HCT116 (cell line): ENCODE results near the gene BBX. TPM values are rescaled to one million over a fixed set of nuclear protein-coding genes. Genes with fewer than 3 reads are reported as not detected.

ENCODE experiments used
- ATAC-seq: fragments of 200-7000 bp; cut with Tn5 transposase; 2 replicates; pipeline ENCODE4 v1.9.1; 2020; ENCODE audit warnings: mild to moderate bottlenecking, moderate library complexity
- BruUV-seq: library from RNA; stranded (reverse); fragments of 400-500 nt; replicated peaks from 2 replicates; lab custom pipeline; 2021; lab: Mats Ljungman, UMichigan
- CTCF ChIA-PET: fragments of 300-600 bp; sonication (Branson Sonifier 250); formaldehyde crosslinking; loops from one replicate; lab custom pipeline; 2021; ENCODE audit warnings: antibody characterized with exemption; lab: Charles Lee
- POLR2A ChIA-PET: fragments of 300-600, 350-600 bp; sonication (Branson Sonifier 250); formaldehyde crosslinking; loops from one replicate; lab custom pipeline; 2021; ENCODE audit warnings: antibody characterized with exemption; lab: Charles Lee
- RAD21 ChIA-PET, 2 experiments: fragments of 300-600 bp; sonication (Branson Sonifier 250); formaldehyde crosslinking; loops; one replicate each; lab custom pipeline; 2023; ENCODE audit warnings: low total read pairs in 2 of 2; ENCODE audit not compliant: uncharacterized antibody in 2 of 2, unreplicated experiment in 2 of 2, low non-redundant PET in 1 of 2; lab: Charles Lee
- DNase-seq: peaks from one replicate; pipeline ENCODE4 v3.0.0-alpha.2; 2010; ENCODE audit warnings: low read depth, low spot score
- H2AFZ ChIP-seq: fragments of 200-600 bp; shearing (Covaris generic), sonication (generic); 2 replicates; pipeline ENCODE4 v1.6.1; 2017; ENCODE audit warnings: low read depth, mixed run types, mixed read lengths, antibody characterized with exemption, low read length; ENCODE audit not compliant: poor library complexity, severe bottlenecking
- H3K27ac ChIP-seq: 2 replicates; pipeline ENCODE4 v1.5.1; 2012; ENCODE audit warnings: low read depth, low read length
- H3K27me3 ChIP-seq: fragments of 200-600 bp; sonication (generic); 2 replicates; pipeline ENCODE4 v1.6.1; 2016; ENCODE audit warnings: mixed run types, low read length, mixed read lengths; ENCODE audit not compliant: insufficient read depth
- H3K36me3 ChIP-seq, 2 experiments: fragments of 200-500 bp in 1 of 2; fragments of 200-600 bp in 1 of 2; sonication (Bioruptor generic) in 1 of 2; sonication (generic) in 1 of 2; 2 replicates each; pipeline versions ENCODE4 v1.5.1 to v1.6.1; 2014 to 2016; ENCODE audit warnings: low read length in 2 of 2, inconsistent platforms in 1 of 2, mixed read lengths in 1 of 2, mixed run types in 1 of 2; ENCODE audit not compliant: insufficient read depth in 2 of 2, control insufficient read depth in 1 of 2
- H3K4me1 ChIP-seq, 2 experiments: fragments of 200-600 bp in 1 of 2; sonication (generic) in 1 of 2; 2 replicates each; pipeline versions ENCODE4 v1.5.1 to v1.6.1; 2012 to 2017; ENCODE audit warnings: low read length in 2 of 2, inconsistent platforms in 1 of 2, mild to moderate bottlenecking in 1 of 2, mixed read lengths in 1 of 2, mixed run types in 1 of 2, moderate library complexity in 1 of 2; ENCODE audit not compliant: insufficient read depth in 2 of 2, control insufficient read depth in 1 of 2
- H3K4me2 ChIP-seq: fragments of 200-600 bp; sonication (generic); 2 replicates; pipeline ENCODE4 v1.6.1; 2017; ENCODE audit warnings: mixed run types, low read length, mixed read lengths
- H3K4me3 ChIP-seq, 2 experiments: fragments of 200-600 bp in 1 of 2; sonication (generic) in 1 of 2; replicated peaks in 1 of 2; 2 replicates each; pipeline ENCODE4 v1.5.1; 2011 to 2016; ENCODE audit warnings: low read length in 2 of 2, control low read depth in 1 of 2, low read depth in 1 of 2, mild to moderate bottlenecking in 1 of 2, mixed read lengths in 1 of 2, mixed run types in 1 of 2
- H3K79me2 ChIP-seq: fragments of 200-600 bp; sonication (generic); 2 replicates; pipeline ENCODE4 v1.6.1; 2017; ENCODE audit warnings: mild to moderate bottlenecking, mixed run types, low read length, moderate library complexity, mixed read lengths; ENCODE audit not compliant: insufficient read depth
- H3K9ac ChIP-seq: fragments of 200-600 bp; sonication (generic); 2 replicates; pipeline ENCODE4 v1.6.1; 2016; ENCODE audit warnings: low read length, mixed read lengths
- H3K9me2 ChIP-seq: fragments of 200-600 bp; sonication (generic), shearing (Covaris generic); 2 replicates; pipeline ENCODE4 v1.6.1; 2017; ENCODE audit warnings: mixed run types, mild to moderate bottlenecking, moderate library complexity; ENCODE audit not compliant: insufficient read depth
- H3K9me3 ChIP-seq, 2 experiments: fragments of 200-500 bp in 1 of 2; fragments of 200-600 bp in 1 of 2; sonication (Bioruptor generic) in 1 of 2; sonication (generic) in 1 of 2; 2 replicates each; pipeline ENCODE4 v1.6.1; 2014 to 2017; ENCODE audit warnings: low read length in 2 of 2, mixed read lengths in 2 of 2, inconsistent platforms in 1 of 2, low read depth in 1 of 2, mild to moderate bottlenecking in 1 of 2, mixed run types in 1 of 2, moderate library complexity in 1 of 2; ENCODE audit not compliant: control insufficient read depth in 1 of 2, insufficient read depth in 1 of 2
- H4K20me1 ChIP-seq: fragments of 200-600 bp; sonication (generic), shearing (Covaris generic); 2 replicates; pipeline ENCODE4 v1.6.1; 2017; ENCODE audit warnings: mixed run types, mild to moderate bottlenecking, moderate library complexity; ENCODE audit not compliant: insufficient read depth
- CBX3 ChIP-seq: IDR thresholded peaks from 2 replicates; pipeline ENCODE4 v1.6.1; 2012; ENCODE audit warnings: low read depth
- CEBPB ChIP-seq: IDR thresholded peaks from 2 replicates; pipeline ENCODE4 v1.6.1; 2012; ENCODE audit warnings: low read depth
- EZH2phosphoT487 ChIP-seq: fragments of 200-600 bp; IDR thresholded peaks from 2 replicates; pipeline ENCODE4 v1.6.1; 2018; ENCODE audit warnings: antibody characterized with exemption, borderline replicate concordance
- MAX ChIP-seq: IDR thresholded peaks from 2 replicates; pipeline ENCODE4 v1.6.1; 2012
- POLR2AphosphoS5 ChIP-seq: IDR thresholded peaks from 2 replicates; pipeline ENCODE4 v1.6.1; 2011; ENCODE audit warnings: mild to moderate bottlenecking, low read depth, low read length, moderate library complexity
- REST ChIP-seq: IDR thresholded peaks from 2 replicates; pipeline ENCODE4 v1.6.1; 2012; ENCODE audit warnings: low read depth
- SRF ChIP-seq: IDR thresholded peaks from 2 replicates; pipeline ENCODE4 v1.6.1; 2012; ENCODE audit warnings: low read depth
- ZFX ChIP-seq: fragments of 450-650 bp; IDR thresholded peaks from 2 replicates; pipeline ENCODE4 v1.6.1; 2017
- ZNF274 ChIP-seq: fragments of 200-500 bp; sonication (Bioruptor generic); IDR thresholded peaks from 2 replicates; pipeline ENCODE4 v1.6.1; 2014; ENCODE audit warnings: mild to moderate bottlenecking, low read depth, low read length, inconsistent platforms
- intact Hi-C: fragments of 100-400 bp; cut with micrococcal nuclease; formaldehyde crosslinking; loops from 2 replicates; pipeline ENCODE4 v1.10.0; 2022
- total RNA-seq: library from RNA; stranded (reverse); gene quantifications from one replicate; pipeline ENCODE4 v1.2.1, GENCODE V29; 2021; ENCODE audit not compliant: unreplicated experiment

Gene BBX
- total RNA-seq, 1 experiment from 2014 or later: 55.6 TPM

DNA sequence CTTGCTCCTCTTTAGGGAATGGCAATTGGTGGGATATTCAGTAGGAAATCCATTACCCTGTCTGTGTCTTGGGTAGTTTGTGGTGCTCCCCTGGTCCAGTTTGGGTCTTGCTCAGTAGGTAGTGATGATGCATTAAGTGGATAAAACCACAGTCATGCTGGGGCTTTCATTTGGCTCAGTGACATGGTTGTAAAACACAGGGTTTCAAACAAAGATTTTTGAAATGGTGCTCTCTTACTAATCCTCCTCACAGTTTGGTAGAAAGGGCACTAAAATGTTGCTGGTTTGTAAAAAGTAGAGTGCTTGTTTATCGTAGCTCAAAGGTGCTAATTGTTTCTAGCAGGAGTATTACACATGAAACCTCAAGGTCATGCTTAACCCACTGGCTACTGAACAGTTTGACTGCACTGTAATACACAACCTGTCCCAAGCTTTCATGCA is 22.9 kb downstream of the BBX start:
- Histone ChIP-seq H3K4me2 (no peak overlapping the region), H3K27me3 (no peaks in the 10 kb centered on the region), H3K27ac (no peak overlapping the region), H3K9me2 (no peaks in the 10 kb centered on the region), H3K4me1 (no peaks in the 10 kb centered on the region), H3K36me3 (no peaks in the 10 kb centered on the region), H3K4me3 (no peak overlapping the region), H3K9ac (no peak overlapping the region), H2AFZ (no peak overlapping the region), H4K20me1 (peaks cover 4% of the 10 kb centered on the region; the same call in 1 of the 2 replicates), H3K9me3 (no peaks in the 10 kb centered on the region), H3K79me2 (peaks cover 31% of the 10 kb centered on the region)
- DNase-seq (no peak), ATAC-seq (no peak)
- no peak for TF ChIP-seq CEBPB
- no peak for TF ChIP-seq EZH2phosphoT487
- TF ChIP-seq MAX: no peak
- TF ChIP-seq POLR2AphosphoS5: no peak
- POLR2A ChIA-PET: no interaction called here
- CTCF ChIA-PET: interaction anchor here (1.3 to 2.8 kb wide), 2 partner anchors 274 to 310 kb away, joined by 8 to 10 read pairs; no protein-coding TSS in a partner anchor
- no TSS peak for BruUV-seq
- intact Hi-C loops: no loop called here
- RAD21 ChIA-PET: no interaction called here

DNA sequence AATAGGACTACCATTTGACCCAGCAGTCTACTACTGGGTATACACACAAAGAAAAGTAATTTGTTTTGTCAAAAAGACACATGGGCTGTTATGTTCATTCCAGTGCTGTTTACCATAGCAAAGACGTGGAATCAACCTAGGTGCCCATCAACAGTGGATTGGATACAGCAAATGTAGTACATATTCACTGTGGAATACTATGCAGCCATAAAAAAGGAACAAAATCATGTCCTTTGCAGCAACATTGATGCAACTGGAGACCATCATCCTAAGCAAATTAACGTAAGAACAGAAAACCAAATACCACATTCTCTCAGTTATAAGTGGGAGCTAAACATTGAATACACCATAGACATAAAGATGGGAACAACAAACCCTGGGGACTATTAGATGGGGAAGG is 25.8 kb downstream of the BBX start:
- no peak overlapping the region for H3K9ac ChIP-seq

More for the DNA sequence above, 25.8 kb downstream of the BBX start:
- no TSS peak for BruUV-seq
- Histone ChIP-seq H3K9me2 (no peaks in the 10 kb centered on the region), H3K4me1 (no peaks in the 10 kb centered on the region), H3K4me3 (no peak overlapping the region), H3K9me3 (no peaks in the 10 kb centered on the region), H2AFZ (no peak overlapping the region), H3K79me2 (peaks cover 26% of the 10 kb centered on the region), H3K4me2 (no peak overlapping the region), H4K20me1 (peaks cover 4% of the 10 kb centered on the region; the same call in 1 of the 2 replicates), H3K27me3 (no peaks in the 10 kb centered on the region), H3K36me3 (no peaks in the 10 kb centered on the region), H3K27ac (no peak overlapping the region)
- ChIA-PET CTCF (no interaction called here), RAD21 (no interaction called here), POLR2A (no interaction called here)
- intact Hi-C loops: no loop called here
- no peak for ATAC-seq
- DNase-seq: no peak
- TF ChIP-seq ZNF274: no peak
- no peak for TF ChIP-seq MAX
- TF ChIP-seq SRF: no peak
- no peak for TF ChIP-seq CBX3
- no peak for TF ChIP-seq ZFX
- no peak for TF ChIP-seq REST
